Osteoblast (primary cell): ENCODE results near the gene GRPEL2. TPM values are rescaled to one million over a fixed set of nuclear protein-coding genes. Genes with fewer than 3 reads are reported as not detected.
A peak's percentile ranks its signal among the peaks of the same experiment; 100 is the strongest.

Experiments used
- DNase-seq: peaks from one replicate; pipeline ENCODE4 v3.0.0; 2011; ENCODE audit warnings: low spot score, mixed read lengths; ENCODE audit not compliant: insufficient read length; ENCODE audit errors: missing footprints
- H2AFZ ChIP-seq: 2 replicates; pipeline ENCODE4 v1.6.0; 2011; ENCODE audit warnings: mild to moderate bottlenecking, low read length
- H3K27ac ChIP-seq: 2 replicates; pipeline ENCODE4 v1.5.1; 2011; ENCODE audit warnings: mild to moderate bottlenecking, low read depth, low read length, moderate library complexity
- H3K27me3 ChIP-seq: 2 replicates; pipeline ENCODE4 v1.6.0; 2012; ENCODE audit warnings: mild to moderate bottlenecking, control low read depth, inconsistent platforms, low read length, moderate library complexity; ENCODE audit not compliant: insufficient read depth
- H3K36me3 ChIP-seq: 2 replicates; pipeline ENCODE4 v1.5.1; 2011; ENCODE audit warnings: mild to moderate bottlenecking, low read length, control low read depth, moderate library complexity; ENCODE audit not compliant: insufficient read depth
- H3K4me1 ChIP-seq: 2 replicates; pipeline ENCODE4 v1.5.1; 2011; ENCODE audit warnings: mild to moderate bottlenecking, low read length, control low read depth, moderate library complexity; ENCODE audit not compliant: insufficient read depth
- H3K4me2 ChIP-seq: 2 replicates; pipeline ENCODE4 v1.6.0; 2011; ENCODE audit warnings: mild to moderate bottlenecking, low read length; ENCODE audit not compliant: insufficient read depth
- H3K4me3 ChIP-seq: fragments of 200-600 bp; sonication (generic); 3 replicates; pipeline ENCODE4 v1.5.1; 2012; ENCODE audit warnings: mild to moderate bottlenecking, low read length, inconsistent platforms; ENCODE audit not compliant: insufficient read depth
- H3K79me2 ChIP-seq: 2 replicates; pipeline ENCODE4 v1.6.0; 2012; ENCODE audit warnings: mild to moderate bottlenecking, low read length, control low read depth, inconsistent platforms; ENCODE audit not compliant: insufficient read depth
- H3K9me3 ChIP-seq: 2 replicates; pipeline ENCODE4 v1.5.1; 2011; ENCODE audit warnings: low read depth, low read length, control low read depth
- H4K20me1 ChIP-seq: 2 replicates; pipeline ENCODE4 v1.6.0; 2012; ENCODE audit warnings: mild to moderate bottlenecking, low read length, control low read depth; ENCODE audit not compliant: insufficient read depth
- total RNA-seq: library from RNA; depleted of rRNA; stranded (reverse); fragments of >200 nt; gene quantifications from 2 replicates; pipeline ENCODE4 v1.2.3, GENCODE V29; 2012
- TF ChIP-seq, protein P1 (sequence below): IDR thresholded peaks from 2 replicates; pipeline ENCODE4 v1.5.1; 2011; ENCODE audit warnings: mild to moderate bottlenecking, low read depth, low read length, moderate library complexity; ENCODE audit errors: extremely low read depth

GRPEL2 gene
- total RNA-seq, 1 donor, result 34.7 TPM

DNA sequence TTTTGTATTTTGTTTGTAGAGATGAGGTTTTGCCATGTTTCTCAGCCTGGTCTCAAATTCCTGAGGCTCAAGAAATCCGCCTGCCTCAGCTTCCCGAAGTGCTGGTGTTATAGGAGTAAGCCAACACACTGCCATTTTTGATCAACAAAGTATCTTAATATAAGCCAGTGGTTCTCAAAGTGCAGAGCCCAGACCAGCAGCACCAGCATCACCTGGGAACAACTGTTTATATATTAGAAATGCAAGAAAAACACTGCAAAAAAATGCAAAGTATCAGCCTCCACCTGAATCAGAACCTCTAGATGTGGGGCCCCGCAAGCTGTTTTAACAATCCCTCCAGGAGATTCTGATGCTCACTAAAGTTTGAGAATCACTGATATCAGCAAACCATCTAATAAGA is 27.6 kb downstream of the GRPEL2 start:
- no peaks in the 10 kb centered on the region for H3K4me1 ChIP-seq
- no peak overlapping the region for H3K4me3 ChIP-seq
- H3K27me3 ChIP-seq, result peaks cover 6% of the 10 kb centered on the region
- H3K79me2 ChIP-seq, result no peaks in the 10 kb centered on the region
- DNase-seq, result peak; percentile 17
- no peaks in the 10 kb centered on the region for H4K20me1 ChIP-seq
- H2AFZ ChIP-seq, result no peak overlapping the region
- no peaks in the 10 kb centered on the region for H3K36me3 ChIP-seq
- H3K9me3 ChIP-seq, result no peaks in the 10 kb centered on the region
- no peak overlapping the region for H3K27ac ChIP-seq
- TF ChIP-seq, protein P1, sequence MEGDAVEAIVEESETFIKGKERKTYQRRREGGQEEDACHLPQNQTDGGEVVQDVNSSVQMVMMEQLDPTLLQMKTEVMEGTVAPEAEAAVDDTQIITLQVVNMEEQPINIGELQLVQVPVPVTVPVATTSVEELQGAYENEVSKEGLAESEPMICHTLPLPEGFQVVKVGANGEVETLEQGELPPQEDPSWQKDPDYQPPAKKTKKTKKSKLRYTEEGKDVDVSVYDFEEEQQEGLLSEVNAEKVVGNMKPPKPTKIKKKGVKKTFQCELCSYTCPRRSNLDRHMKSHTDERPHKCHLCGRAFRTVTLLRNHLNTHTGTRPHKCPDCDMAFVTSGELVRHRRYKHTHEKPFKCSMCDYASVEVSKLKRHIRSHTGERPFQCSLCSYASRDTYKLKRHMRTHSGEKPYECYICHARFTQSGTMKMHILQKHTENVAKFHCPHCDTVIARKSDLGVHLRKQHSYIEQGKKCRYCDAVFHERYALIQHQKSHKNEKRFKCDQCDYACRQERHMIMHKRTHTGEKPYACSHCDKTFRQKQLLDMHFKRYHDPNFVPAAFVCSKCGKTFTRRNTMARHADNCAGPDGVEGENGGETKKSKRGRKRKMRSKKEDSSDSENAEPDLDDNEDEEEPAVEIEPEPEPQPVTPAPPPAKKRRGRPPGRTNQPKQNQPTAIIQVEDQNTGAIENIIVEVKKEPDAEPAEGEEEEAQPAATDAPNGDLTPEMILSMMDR, result no peak
- no peak overlapping the region for H3K4me2 ChIP-seq

DNA sequence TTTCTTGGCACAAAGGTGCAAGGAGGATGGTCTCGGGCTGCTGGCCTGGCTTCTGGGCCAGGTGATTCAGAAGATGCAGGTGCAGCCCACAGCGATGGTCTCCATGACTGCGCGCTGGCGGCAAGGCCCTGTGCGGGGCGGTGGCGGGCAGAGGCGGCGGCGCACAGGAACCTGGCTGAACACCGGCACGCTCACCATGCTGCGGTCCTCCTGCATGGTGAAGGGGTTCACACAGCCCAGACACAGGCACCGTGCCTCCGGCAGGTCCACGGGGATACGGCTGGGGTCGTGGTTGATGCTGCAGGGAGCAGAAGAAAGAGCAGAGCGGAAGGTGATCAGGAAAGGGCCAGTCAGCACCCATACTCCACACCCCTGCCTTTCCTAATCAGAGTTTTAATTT is 29.0 kb downstream of the GRPEL2 start:
- H4K20me1 ChIP-seq, result no peaks in the 10 kb centered on the region
- no peak overlapping the region for H3K4me2 ChIP-seq
- TF ChIP-seq, protein P1, result no peak
- no peaks in the 10 kb centered on the region for H3K79me2 ChIP-seq
- H3K36me3 ChIP-seq, result no peaks in the 10 kb centered on the region
- H3K9me3 ChIP-seq, result no peaks in the 10 kb centered on the region
- H3K4me3 ChIP-seq, result no peak overlapping the region
- no peaks in the 10 kb centered on the region for H3K4me1 ChIP-seq
- H2AFZ ChIP-seq, result no peak overlapping the region
- H3K27ac ChIP-seq, result no peak overlapping the region
- peaks cover 6% of the 10 kb centered on the region for H3K27me3 ChIP-seq
- DNase-seq, result peak; percentile 25

DNA sequence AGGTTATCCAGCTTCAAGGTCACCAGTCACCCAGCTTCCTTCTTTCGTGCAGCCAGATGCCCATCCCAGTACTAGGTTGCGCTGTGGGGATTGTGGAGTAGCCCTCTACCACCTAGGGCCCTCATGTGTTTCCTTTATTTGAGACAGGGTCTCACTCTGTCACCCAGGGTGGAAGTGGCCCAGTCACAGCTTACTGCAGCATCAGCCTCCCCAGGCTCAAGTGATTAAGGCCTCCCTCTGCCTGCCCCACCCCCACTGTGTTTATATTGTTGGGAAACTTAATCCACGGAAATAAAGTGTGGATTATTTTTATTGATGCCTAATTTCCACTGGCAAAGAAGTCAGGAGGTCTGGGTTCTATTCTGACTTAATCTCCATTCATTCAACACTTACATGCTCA is 29.5 kb downstream of the GRPEL2 start:
- H3K4me2 ChIP-seq, result no peak overlapping the region
- no peaks in the 10 kb centered on the region for H3K36me3 ChIP-seq
- peaks cover 6% of the 10 kb centered on the region for H3K27me3 ChIP-seq
- H2AFZ ChIP-seq, result no peak overlapping the region
- DNase-seq, result no peak
- no peaks in the 10 kb centered on the region for H3K79me2 ChIP-seq
- H3K9me3 ChIP-seq, result no peaks in the 10 kb centered on the region
- TF ChIP-seq, protein P1, result no peak
- H3K27ac ChIP-seq, result no peak overlapping the region
- no peaks in the 10 kb centered on the region for H4K20me1 ChIP-seq
- H3K4me3 ChIP-seq, result no peak overlapping the region
- no peaks in the 10 kb centered on the region for H3K4me1 ChIP-seq

DNA sequence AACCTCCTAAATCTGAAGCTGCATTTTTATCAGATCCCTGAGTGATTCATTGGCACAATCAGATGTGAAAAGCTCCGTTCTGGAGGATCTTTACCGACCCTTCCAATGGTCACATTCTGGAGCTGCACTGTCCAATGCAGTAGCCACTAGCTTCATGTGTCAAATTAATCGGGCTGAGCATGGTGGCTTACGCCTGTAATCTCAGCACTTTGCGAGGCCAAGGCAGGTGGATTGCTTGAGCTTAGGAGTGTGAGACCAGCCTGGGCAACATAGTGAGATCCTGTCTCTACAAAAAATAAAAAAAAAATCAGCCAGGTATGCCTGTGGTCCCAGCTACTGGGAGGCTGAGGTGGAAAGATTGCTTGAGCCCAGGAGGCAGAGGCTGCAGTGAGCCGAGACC is 30.1 kb downstream of the GRPEL2 start:
- Histone ChIP-seq H3K27ac (no peak overlapping the region), H3K4me2 (no peak overlapping the region), H3K36me3 (no peaks in the 10 kb centered on the region), H3K79me2 (no peaks in the 10 kb centered on the region), H4K20me1 (no peaks in the 10 kb centered on the region), H3K9me3 (no peaks in the 10 kb centered on the region), H3K4me3 (no peak overlapping the region), H3K27me3 (peaks cover 6% of the 10 kb centered on the region), H2AFZ (no peak overlapping the region), H3K4me1 (no peaks in the 10 kb centered on the region)
- TF ChIP-seq, protein P1, result no peak
- DNase-seq, result peak; percentile 3
